Cardiac muscle cell (in vitro differentiated cells and primary cell): ENCODE measurements around the gene ANKRD28. TPM values are rescaled to one million over a fixed set of nuclear protein-coding genes. Genes with fewer than 3 reads are reported as not detected.

Experiments
- DNase-seq, 2 donors: peaks; one replicate each; pipeline versions ENCODE4 v3.0.0 to v3.0.0-alpha.2; 2010 to 2017; ENCODE audit warnings: low read depth in 1 of 2, low spot score in 1 of 2
- H3K27ac ChIP-seq: fragments of 200-600 bp; sonication (generic); 2 replicates; pipeline ENCODE4 v1.5.1; 2016
- H3K27me3 ChIP-seq: fragments of 200-600 bp; sonication (generic); 2 replicates; pipeline ENCODE4 v1.6.0; 2016; ENCODE audit warnings: control low read depth
- H3K36me3 ChIP-seq: fragments of 200-600 bp; sonication (generic); 2 replicates; pipeline ENCODE4 v1.5.1; 2016; ENCODE audit warnings: control low read depth
- H3K4me1 ChIP-seq: fragments of 200-600 bp; sonication (generic); 2 replicates; pipeline ENCODE4 v1.8.1; 2017; ENCODE audit warnings: low read depth, mild to moderate bottlenecking, mixed run types
- H3K4me3 ChIP-seq: fragments of 200-600 bp; sonication (generic); 2 replicates; pipeline ENCODE4 v1.5.1; 2016; ENCODE audit warnings: mild to moderate bottlenecking
- H3K9me3 ChIP-seq: fragments of 200-600 bp; sonication (generic); 2 replicates; pipeline ENCODE4 v1.5.1; 2017; ENCODE audit warnings: low read depth, mild to moderate bottlenecking, control low read depth
- CTCF ChIP-seq: IDR thresholded peaks from 2 replicates; pipeline ENCODE4 v1.5.1; 2012; ENCODE audit warnings: low read depth, mild to moderate bottlenecking, low read length
- polyA plus RNA-seq: library from polyadenylated mRNA; unstranded; fragments of >200 nt; fragmentation: Nextera tagmentation; extraction: Ambion mirVana; gene quantifications from 2 replicates; pipeline ENCODE4 v1.2.1, GENCODE V29; 2016
- total RNA-seq: library from RNA; depleted of rRNA; stranded (reverse); fragments of >200 nt; gene quantifications from 2 replicates; pipeline ENCODE4 v1.2.3, GENCODE V29; 2016

ANKRD28 gene
- total and polyA plus RNA-seq, 2 experiments from 2014 or later = 9.7 to 20.8 TPM

DNA sequence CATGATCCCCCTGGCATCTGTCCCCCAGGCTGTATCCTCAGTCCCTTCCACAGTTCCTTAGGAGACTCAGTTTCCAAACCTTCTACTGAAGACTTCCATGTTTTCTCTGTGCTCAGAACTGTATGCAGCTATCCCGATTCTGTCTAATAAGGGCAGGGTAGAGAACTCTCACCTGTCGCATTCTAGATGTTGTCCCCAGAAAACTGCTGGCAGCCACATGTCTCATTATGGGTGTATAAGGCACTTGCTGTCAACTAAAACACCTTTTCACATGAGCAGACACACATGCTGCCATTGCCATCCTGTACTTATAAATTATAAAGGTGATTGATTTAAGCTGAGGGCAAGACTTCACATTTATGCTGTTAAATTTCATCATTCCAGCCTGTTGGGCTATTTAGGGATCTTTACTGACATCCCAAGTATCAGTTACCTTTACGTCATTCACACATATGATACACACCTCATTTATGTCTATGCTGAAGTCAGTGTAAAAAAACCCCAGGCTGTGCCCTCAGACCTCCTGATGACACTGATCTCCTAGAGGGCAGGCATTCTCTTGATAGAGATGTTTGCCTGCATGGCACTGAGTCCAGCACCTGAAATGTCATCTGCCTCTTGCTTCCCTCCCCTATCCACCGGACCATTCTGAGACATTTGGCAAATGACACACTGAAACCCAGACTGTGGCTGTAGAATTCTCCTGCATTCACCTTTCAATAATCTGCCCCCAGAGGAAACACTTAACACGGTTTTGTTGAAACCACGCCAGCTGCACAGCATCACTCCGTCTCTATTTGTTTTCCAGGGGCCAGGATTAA lies 160.4 kb downstream of the ANKRD28 start:
- no peak for DNase-seq
- Histone ChIP-seq H3K27me3 (no peaks in the 10 kb centered on the region), H3K4me1 (no peaks in the 10 kb centered on the region), H3K36me3 (no peaks in the 10 kb centered on the region), H3K9me3 (no peaks in the 10 kb centered on the region), H3K4me3 (no peak overlapping the region), H3K27ac (no peak overlapping the region)
- no peak for TF ChIP-seq CTCF

DNA sequence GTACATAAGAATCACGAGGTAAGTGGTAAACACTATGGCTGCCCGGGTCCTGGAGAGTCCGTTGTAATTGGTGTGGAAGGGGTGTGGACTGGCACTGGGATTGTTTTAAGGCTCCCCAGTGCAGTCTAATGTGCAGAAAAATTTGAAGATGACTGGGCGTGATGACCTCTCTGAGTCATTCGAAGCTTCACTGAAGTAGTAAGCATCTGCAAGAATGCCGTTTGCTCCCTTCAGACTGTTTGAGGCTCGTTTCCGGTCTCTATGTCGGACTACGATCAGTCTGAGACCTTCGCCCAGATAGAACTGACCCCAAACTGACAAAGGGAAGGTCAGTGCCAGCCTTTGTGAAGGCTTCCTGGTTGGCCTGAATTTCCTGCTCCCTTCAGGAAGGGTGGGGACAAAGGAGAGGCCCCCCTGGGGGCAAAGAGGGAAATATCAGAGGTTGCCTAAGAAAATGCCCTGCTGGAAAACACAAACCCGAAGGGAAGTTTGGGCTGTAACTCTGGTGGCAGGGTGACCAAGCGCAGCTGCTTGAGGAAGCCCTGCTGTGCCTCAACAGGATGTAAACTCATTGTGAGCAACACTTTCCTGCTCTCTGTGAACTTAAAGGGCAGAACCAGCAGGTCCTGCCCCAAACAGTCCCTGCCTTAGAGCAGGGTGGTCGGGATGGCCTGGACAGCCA lies 161.6 kb downstream of the ANKRD28 start:
- no peaks in the 10 kb centered on the region for H3K9me3 ChIP-seq
- no peaks in the 10 kb centered on the region for H3K4me1 ChIP-seq
- no peaks in the 10 kb centered on the region for H3K27me3 ChIP-seq
- H3K36me3 ChIP-seq = no peaks in the 10 kb centered on the region
- peak in 1 of 2 donors; percentile 87 for DNase-seq
- TF ChIP-seq CTCF = no peak
- no peak overlapping the region for H3K27ac ChIP-seq
- no peak overlapping the region for H3K4me3 ChIP-seq

DNA sequence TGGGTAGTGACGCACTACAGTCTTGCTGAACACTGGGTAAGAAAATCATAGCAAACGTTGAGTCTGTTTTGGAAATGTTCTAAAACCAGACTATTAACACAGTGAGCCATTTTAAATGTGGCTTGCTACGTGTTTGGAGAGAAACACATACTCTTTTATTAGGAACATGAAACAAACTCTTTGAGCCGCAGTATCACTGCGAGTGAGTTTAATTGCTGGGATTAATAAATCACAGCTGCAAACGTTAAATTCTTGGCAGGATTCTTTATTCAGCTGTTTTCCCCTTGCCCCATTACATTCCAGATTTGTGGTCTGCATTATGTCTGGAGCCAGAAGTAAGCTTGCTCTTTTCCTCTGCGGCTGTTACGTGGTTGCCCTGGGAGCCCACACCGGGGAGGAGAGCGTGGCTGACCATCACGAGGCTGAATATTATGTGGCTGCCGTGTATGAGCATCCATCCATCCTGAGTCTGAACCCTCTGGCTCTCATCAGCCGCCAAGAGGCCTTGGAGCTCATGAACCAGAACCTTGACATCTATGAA lies 162.6 kb downstream of the ANKRD28 start:
- Histone ChIP-seq H3K27me3 (no peaks in the 10 kb centered on the region), H3K36me3 (no peaks in the 10 kb centered on the region), H3K9me3 (no peaks in the 10 kb centered on the region), H3K4me1 (no peaks in the 10 kb centered on the region), H3K27ac (no peak overlapping the region), H3K4me3 (no peak overlapping the region)
- DNase-seq = peak in 1 of 2 donors; percentile 88
- TF ChIP-seq CTCF = no peak

- Histone ChIP-seq H3K27ac (no peak overlapping the region), H3K9me3 (no peaks in the 10 kb centered on the region), H3K4me3 (no peak overlapping the region), H3K36me3 (no peaks in the 10 kb centered on the region), H3K27me3 (no peaks in the 10 kb centered on the region), H3K4me1 (no peaks in the 10 kb centered on the region)
- DNase-seq = no peak
- no peak for TF ChIP-seq CTCF
Measured at GRCh38 chr3:15634671-15635070, 163.1 kb downstream of the ANKRD28 start.

DNA sequence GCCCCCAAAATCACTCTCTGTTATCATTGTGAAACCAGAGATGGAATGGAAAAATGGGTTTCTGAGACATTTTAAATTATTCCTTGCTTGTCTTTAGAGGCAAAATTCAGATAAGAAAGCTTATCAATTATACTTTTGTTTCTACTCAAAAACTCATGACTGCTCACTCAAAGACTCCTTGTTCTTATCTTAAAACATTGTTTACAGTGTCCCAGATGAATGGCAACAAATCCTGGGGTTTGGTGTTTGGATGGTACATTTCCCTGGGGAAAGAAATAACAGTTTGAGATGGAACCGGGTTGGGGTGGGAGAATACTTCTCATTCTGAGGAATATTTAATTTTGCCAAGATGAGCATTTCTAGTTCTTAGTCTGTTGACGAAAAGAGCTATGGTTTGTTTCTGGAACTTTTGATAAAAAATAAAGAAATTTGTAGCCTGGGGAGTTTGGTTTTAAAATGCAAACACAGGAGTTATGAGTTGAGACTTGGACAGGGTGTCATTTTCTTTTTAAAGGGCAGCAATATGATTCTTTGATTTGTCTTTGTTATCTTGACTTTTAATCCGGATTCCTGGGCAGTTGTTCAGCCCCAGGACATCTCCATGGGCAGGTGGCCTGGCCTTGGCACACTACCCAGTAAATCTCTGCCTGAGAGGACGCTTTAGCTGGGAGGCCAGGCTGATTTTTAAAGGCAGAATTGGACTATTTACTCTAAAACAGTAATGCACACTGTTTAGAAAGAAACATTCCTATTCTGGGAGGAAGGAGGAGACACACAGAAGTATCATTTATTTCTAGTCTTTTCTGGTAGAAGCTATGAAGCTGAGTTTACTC lies 163.8 kb downstream of the ANKRD28 start:
- Histone ChIP-seq H3K4me1 (no peaks in the 10 kb centered on the region), H3K27me3 (no peaks in the 10 kb centered on the region), H3K9me3 (no peaks in the 10 kb centered on the region), H3K36me3 (no peaks in the 10 kb centered on the region), H3K27ac (no peak overlapping the region), H3K4me3 (no peak overlapping the region)
- no peak for DNase-seq
- no peak for TF ChIP-seq CTCF
